22Rv1 (cell line): ENCODE measurements around the gene STKLD1.

Source experiments
- CTCF ChIP-seq: fragments of 450-650 bp; IDR thresholded peaks from 2 replicates; pipeline ENCODE4 v1.5.1; 2017; ENCODE audit warnings: mild to moderate bottlenecking
- ZFX ChIP-seq: fragments of 450-650 bp; IDR thresholded peaks from 2 replicates; pipeline ENCODE4 v1.6.1; 2017; ENCODE audit warnings: antibody characterized with exemption, borderline replicate concordance

GRCh38 chr9:133433351-133433843 is 57.2 kb downstream of the STKLD1 start:
- TF ChIP-seq CTCF, result no peak
- TF ChIP-seq ZFX, result no peak
